C1 segment of cervical spinal cord (tissue), 14 donors: ENCODE data around the gene MYH15.

Source experiments
- DNase-seq, 14 donors: peaks; one replicate each; lab custom pipeline; 2025; lab: John Stamatoyannopoulos, UW

Gene MYH15

GRCh38 chr3:108472001-108472591, 38.3 kb downstream of the MYH15 start:
- no peak for DNase-seq

GRCh38 chr3:108471426-108471825, 39.0 kb downstream of the MYH15 start:
- no peak for DNase-seq

GRCh38 chr3:108469126-108469525, 41.3 kb downstream of the MYH15 start:
- DNase-seq: no peak

GRCh38 chr3:108468577-108468976, 41.8 kb downstream of the MYH15 start:
- no peak for DNase-seq

GRCh38 chr3:108462899-108463298, 47.5 kb downstream of the MYH15 start:
- DNase-seq: no peak

- DNase-seq: no peak
These were observed 48.7 kb downstream of the MYH15 start for GRCh38 chr3:108461661-108462111.

GRCh38 chr3:108459225-108459624, 51.2 kb downstream of the MYH15 start:
- no peak for DNase-seq

GRCh38 chr3:108455212-108455705, 55.1 kb downstream of the MYH15 start:
- DNase-seq: no peak

- no peak for DNase-seq
These were observed 56.8 kb downstream of the MYH15 start for GRCh38 chr3:108453565-108453964.

GRCh38 chr3:108450444-108450843, 60.0 kb downstream of the MYH15 start:
- DNase-seq: no peak

- no peak for DNase-seq
These were observed 61.8 kb downstream of the MYH15 start for GRCh38 chr3:108448593-108448992.

GRCh38 chr3:108447096-108447847, 63.1 kb downstream of the MYH15 start:
- DNase-seq: no peak

- no peak for DNase-seq
These were observed 68.1 kb downstream of the MYH15 start for GRCh38 chr3:108442281-108442680.

- DNase-seq: no peak
These were observed 68.9 kb downstream of the MYH15 start for GRCh38 chr3:108441518-108441917.

GRCh38 chr3:108441071-108441507, 69.3 kb downstream of the MYH15 start:
- no peak for DNase-seq

- no peak for DNase-seq
These were observed 71.9 kb downstream of the MYH15 start for GRCh38 chr3:108438542-108438941.

- DNase-seq: no peak
These were observed 73.0 kb downstream of the MYH15 start for GRCh38 chr3:108437439-108437838.

GRCh38 chr3:108433928-108434327, 76.5 kb downstream of the MYH15 start:
- DNase-seq: no peak

- DNase-seq: no peak
These were observed 78.0 kb downstream of the MYH15 start for GRCh38 chr3:108432431-108432830.

- DNase-seq: no peak
These were observed 79.9 kb downstream of the MYH15 start for GRCh38 chr3:108430540-108430939.

GRCh38 chr3:108428586-108428985, 81.8 kb downstream of the MYH15 start:
- no peak for DNase-seq

GRCh38 chr3:108420926-108421325, 89.5 kb downstream of the MYH15 start:
- no peak for DNase-seq
